ENCODE measurements around the gene AMPD3. TPM values are rescaled to one million over a fixed set of nuclear protein-coding genes. Genes with fewer than 3 reads are reported as not detected.

The AMPD3 gene
- total and polyA plus RNA-seq, 9 donors: 2.0 to 9.3 (median 6.8) TPM

DNA sequence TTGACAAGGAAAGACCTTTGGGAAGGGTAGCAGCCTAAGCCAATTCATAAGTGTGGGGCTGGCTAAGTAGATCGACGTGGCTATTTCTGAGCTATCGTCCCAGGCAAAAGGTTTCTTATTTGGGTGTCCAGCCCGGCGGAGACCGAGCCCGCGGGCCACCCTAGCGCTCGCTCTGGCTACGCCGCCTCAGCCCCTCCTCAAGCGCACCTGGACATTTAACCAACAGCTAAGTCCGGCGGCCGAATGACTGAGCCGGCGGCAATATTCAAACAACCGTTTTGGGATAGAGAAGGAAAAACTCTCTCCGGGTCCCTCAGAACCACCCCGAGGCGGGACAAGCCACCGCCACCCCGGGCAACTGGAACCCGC is 85.5 kb downstream of the AMPD3 start:
- Histone ChIP-seq H3K9me3 (no peaks in the 10 kb centered on the region), H3K27ac (peak overlapping the region; percentile 33 to 74), H3K4me1 (ENCODE audit: insufficient read depth) (no peaks in the 10 kb centered on the region), H3K4me3 (peak overlapping the region; percentile 70), H3K36me3 (no peaks in the 10 kb centered on the region), H3K27me3 (no peaks in the 10 kb centered on the region)
- DNase-seq: no peak
- intact Hi-C loops (cut with DNase I): no loop called here
- TF ChIP-seq EP300 (IDR thresholded peaks at IDR 0.05): no peak
- no peak for TF ChIP-seq POLR2A (IDR thresholded peaks at IDR 0.05)
- 0 to 1% (median 1%) methylated on average over 25 of the region's 25 CpGs for WGBS, 3 donors

DNA sequence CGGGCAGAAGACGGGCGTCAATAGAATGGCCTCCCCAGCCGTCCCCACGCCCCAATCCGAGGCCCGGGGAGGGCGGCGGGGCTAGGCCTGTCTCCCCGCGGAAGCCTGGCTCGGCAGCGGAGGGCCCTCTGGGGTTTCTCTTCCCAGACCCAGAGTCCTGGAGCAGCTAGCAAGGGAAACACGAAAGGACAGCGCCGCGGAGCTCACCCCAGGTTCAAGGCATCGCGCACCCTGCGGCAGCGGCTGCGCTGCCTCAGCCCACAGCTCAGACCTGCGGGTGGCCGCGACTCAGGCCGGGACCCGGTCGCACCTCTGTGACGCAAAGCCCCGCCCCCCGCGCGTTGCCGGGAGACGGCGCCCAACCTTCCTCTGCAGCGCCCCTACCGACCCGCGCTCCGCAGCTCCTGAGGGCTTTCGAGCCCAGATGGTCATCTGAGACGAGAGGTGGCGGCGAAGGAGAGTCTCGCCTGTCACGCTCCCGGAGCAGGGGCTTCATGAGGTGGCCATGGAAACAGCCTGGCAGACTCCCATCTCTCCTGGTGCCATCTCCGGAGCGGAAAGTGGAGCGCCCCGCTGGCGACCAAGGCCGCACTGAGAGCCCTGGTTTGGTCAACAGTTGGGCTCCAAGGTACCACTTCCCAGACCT is 86.0 kb downstream of the AMPD3 start, which contains the start of gene RNF141:
RNF141 (minus strand) TSS at position 273 of the 646 bp plus-strand sequence. CDS start 7,029 bp downstream, outside the sequence.
- no peak for TF ChIP-seq EP300 (IDR thresholded peaks at IDR 0.05)
- peak; percentile 93 for TF ChIP-seq POLR2A (IDR thresholded peaks at IDR 0.05)
- TF ChIP-seq, protein P1, sequence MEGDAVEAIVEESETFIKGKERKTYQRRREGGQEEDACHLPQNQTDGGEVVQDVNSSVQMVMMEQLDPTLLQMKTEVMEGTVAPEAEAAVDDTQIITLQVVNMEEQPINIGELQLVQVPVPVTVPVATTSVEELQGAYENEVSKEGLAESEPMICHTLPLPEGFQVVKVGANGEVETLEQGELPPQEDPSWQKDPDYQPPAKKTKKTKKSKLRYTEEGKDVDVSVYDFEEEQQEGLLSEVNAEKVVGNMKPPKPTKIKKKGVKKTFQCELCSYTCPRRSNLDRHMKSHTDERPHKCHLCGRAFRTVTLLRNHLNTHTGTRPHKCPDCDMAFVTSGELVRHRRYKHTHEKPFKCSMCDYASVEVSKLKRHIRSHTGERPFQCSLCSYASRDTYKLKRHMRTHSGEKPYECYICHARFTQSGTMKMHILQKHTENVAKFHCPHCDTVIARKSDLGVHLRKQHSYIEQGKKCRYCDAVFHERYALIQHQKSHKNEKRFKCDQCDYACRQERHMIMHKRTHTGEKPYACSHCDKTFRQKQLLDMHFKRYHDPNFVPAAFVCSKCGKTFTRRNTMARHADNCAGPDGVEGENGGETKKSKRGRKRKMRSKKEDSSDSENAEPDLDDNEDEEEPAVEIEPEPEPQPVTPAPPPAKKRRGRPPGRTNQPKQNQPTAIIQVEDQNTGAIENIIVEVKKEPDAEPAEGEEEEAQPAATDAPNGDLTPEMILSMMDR (IDR thresholded peaks at IDR 0.05): peak; percentile 88 to 94 (median 92)
- no peaks in the 10 kb centered on the region for H3K27me3 ChIP-seq
- no peaks in the 10 kb centered on the region for H3K9me3 ChIP-seq
- intact Hi-C loops (cut with DNase I): no loop called here
- peak within 1 kb of the TSS; percentile 33 to 74 for H3K27ac ChIP-seq
- 0 to 1% (median 1%) methylated on average over 49 to 54 of the region's 54 CpGs for WGBS, 3 donors
- H3K4me1 ChIP-seq (ENCODE audit: insufficient read depth): no peaks in the 10 kb centered on the region
- H3K4me3 ChIP-seq: peak within 1 kb of the TSS; percentile 70
- peak; percentile 91 to 98 (median 96) for DNase-seq
- H3K36me3 ChIP-seq: no peaks in the 10 kb centered on the region

DNA sequence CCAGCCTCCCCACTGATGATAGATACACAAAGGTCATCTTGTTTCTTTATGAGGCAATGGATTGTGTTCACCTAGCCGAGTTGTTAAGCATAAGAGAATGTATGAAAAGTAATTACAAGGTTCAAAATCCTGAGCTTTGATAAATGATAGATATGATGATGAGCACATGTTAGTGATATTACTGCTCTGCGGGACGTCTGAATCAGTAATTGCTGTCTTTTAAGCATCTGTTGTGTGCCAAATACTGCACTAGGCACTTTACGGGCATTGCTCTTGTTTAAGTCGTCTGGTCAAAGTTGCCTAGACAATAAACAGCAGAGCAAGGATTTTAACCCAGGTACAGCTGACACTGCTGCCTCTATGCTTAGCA is 86.5 kb downstream of the AMPD3 start:
- Histone ChIP-seq H3K9me3 (no peaks in the 10 kb centered on the region), H3K27me3 (no peaks in the 10 kb centered on the region), H3K36me3 (no peaks in the 10 kb centered on the region), H3K4me1 (ENCODE audit: insufficient read depth) (no peaks in the 10 kb centered on the region), H3K4me3 (peak overlapping the region; percentile 70), H3K27ac (peak overlapping the region in 1 of 2 donors; percentile 74)
- TF ChIP-seq POLR2A (IDR thresholded peaks at IDR 0.05) (no peak), EP300 (IDR thresholded peaks at IDR 0.05) (no peak)
- TF ChIP-seq, protein P1 (IDR thresholded peaks at IDR 0.05): no peak
- 51 to 63% (median 59%) methylated on average over 5 of the region's 5 CpGs for WGBS, 3 donors
- DNase-seq: no peak
- intact Hi-C loops (cut with DNase I): no loop called here

DNA sequence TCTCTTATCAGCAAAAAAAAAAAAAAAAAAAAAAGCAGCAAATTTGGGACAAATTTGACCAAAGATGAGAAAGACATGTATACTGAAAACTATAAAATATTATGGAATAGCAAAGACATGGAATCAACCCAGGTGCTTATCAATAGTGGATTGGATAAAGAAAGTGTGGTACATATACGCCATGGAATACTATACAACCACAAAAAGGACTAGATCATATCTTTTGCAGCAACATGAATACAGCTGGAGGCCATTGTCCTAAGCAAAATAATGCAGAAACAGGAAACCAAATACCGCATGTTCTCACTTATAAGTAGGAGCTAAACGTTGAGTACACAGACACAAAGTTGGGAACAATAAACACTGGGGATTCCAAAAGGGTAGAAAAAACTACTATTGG is 87.7 kb downstream of the AMPD3 start:
- H3K36me3 ChIP-seq: no peaks in the 10 kb centered on the region
- TF ChIP-seq POLR2A (IDR thresholded peaks at IDR 0.05): no peak
- WGBS, 3 donors: 88 to 94% (median 93%) methylated on average over 3 of the region's 3 CpGs
- no peak overlapping the region for H3K27ac ChIP-seq
- no peak overlapping the region for H3K4me3 ChIP-seq
- no peak for DNase-seq
- intact Hi-C loops (cut with DNase I): no loop called here
- H3K9me3 ChIP-seq: no peaks in the 10 kb centered on the region
- no peaks in the 10 kb centered on the region for H3K4me1 ChIP-seq (ENCODE audit: insufficient read depth)
- no peaks in the 10 kb centered on the region for H3K27me3 ChIP-seq

DNA sequence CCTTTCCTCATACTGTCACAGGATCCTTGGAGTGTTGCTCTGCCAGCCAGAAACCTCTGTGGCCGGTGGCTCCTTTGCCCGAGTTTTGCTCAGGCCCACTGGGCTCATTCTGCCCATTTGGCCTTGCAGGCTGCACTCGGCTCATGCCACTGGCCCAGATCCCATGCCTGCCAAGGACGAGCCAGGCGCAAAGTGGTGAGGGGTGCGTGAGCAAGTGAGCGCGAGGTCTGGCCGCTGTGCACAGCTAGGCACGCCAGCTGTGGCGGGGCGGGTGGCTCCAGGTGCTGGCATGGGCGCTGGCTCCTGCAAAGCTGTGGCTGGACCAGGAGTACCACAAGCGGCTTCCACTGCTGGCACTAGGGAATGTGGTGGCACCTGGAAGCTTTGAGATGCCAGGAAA is 88.7 kb downstream of the AMPD3 start:
- Histone ChIP-seq H3K4me3 (no peak overlapping the region), H3K9me3 (no peaks in the 10 kb centered on the region), H3K27ac (no peak overlapping the region), H3K36me3 (no peaks in the 10 kb centered on the region), H3K4me1 (ENCODE audit: insufficient read depth) (no peaks in the 10 kb centered on the region), H3K27me3 (no peaks in the 10 kb centered on the region)
- intact Hi-C loops (cut with DNase I): no loop called here
- no peak for DNase-seq
- 91 to 97% (median 94%) methylated on average over 14 of the region's 14 CpGs for WGBS, 3 donors
- TF ChIP-seq, protein P1 (IDR thresholded peaks at IDR 0.05): no peak
- TF ChIP-seq POLR2A (IDR thresholded peaks at IDR 0.05): no peak
- no peak for TF ChIP-seq EP300 (IDR thresholded peaks at IDR 0.05)

Measured in ovary (tissue), 9 donors.